NOMO-1 treated with dmso at 0.1 percent for 144 hours (cell line): ENCODE results near the gene CLCC1.

Experiments used
- DNase-seq: peaks from one replicate; lab custom pipeline; 2025; ENCODE audit not compliant: unreplicated experiment; lab: John Stamatoyannopoulos, UW

CLCC1 gene

GRCh38 chr1:108916788-108917187 lies 46.5 kb downstream of the CLCC1 start:
- no peak for DNase-seq
